ENCODE measurements around the gene RASA2. TPM values are rescaled to one million over a fixed set of nuclear protein-coding genes. Genes with fewer than 3 reads are reported as not detected.

RASA2 gene
- total RNA-seq, 1 experiment from 2014 or later: 17.1 TPM

GRCh38 chr3:141643391-141643790, 156.6 kb downstream of the RASA2 start:
- H2AFZ ChIP-seq: no peak overlapping the region
- H3K9me3 ChIP-seq (ENCODE audit: insufficient read depth, low read depth): no peaks in the 10 kb centered on the region
- H3K9me2 ChIP-seq (ENCODE audit: insufficient read depth): no peaks in the 10 kb centered on the region
- no peaks in the 10 kb centered on the region for H4K20me1 ChIP-seq (ENCODE audit: insufficient read depth)
- H3K27me3 ChIP-seq (ENCODE audit: insufficient read depth, low read depth): no peaks in the 10 kb centered on the region
- no peak overlapping the region for H3K4me3 ChIP-seq
- BruUV-seq (replicated peaks): no TSS peak
- H3K4me2 ChIP-seq: no peak overlapping the region
- H3K27ac ChIP-seq: no peak overlapping the region
- CTCF ChIA-PET: no interaction called here
- no peaks in the 10 kb centered on the region for H3K79me2 ChIP-seq (ENCODE audit: low read depth)
- intact Hi-C loops (cut with micrococcal nuclease; ENCODE audit: unreplicated experiment): no loop called here
- H3K4me1 ChIP-seq (replicated peaks; ENCODE audit: insufficient read depth): no peaks in the 10 kb centered on the region
- TF ChIP-seq EZH2 (IDR thresholded peaks at IDR 0.05; ENCODE audit: low read depth): no peak
- TF ChIP-seq, protein P1, sequence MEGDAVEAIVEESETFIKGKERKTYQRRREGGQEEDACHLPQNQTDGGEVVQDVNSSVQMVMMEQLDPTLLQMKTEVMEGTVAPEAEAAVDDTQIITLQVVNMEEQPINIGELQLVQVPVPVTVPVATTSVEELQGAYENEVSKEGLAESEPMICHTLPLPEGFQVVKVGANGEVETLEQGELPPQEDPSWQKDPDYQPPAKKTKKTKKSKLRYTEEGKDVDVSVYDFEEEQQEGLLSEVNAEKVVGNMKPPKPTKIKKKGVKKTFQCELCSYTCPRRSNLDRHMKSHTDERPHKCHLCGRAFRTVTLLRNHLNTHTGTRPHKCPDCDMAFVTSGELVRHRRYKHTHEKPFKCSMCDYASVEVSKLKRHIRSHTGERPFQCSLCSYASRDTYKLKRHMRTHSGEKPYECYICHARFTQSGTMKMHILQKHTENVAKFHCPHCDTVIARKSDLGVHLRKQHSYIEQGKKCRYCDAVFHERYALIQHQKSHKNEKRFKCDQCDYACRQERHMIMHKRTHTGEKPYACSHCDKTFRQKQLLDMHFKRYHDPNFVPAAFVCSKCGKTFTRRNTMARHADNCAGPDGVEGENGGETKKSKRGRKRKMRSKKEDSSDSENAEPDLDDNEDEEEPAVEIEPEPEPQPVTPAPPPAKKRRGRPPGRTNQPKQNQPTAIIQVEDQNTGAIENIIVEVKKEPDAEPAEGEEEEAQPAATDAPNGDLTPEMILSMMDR (conservative IDR thresholded peaks at IDR 0.05): no peak
- POLR2A ChIA-PET (ENCODE audit: unreplicated experiment): no interaction called here
- DNase-seq: no peak
- H3K36me3 ChIP-seq (ENCODE audit: low read depth): no peaks in the 10 kb centered on the region
- H3F3A ChIP-seq (ENCODE audit: insufficient read depth, low read depth): no peaks in the 10 kb centered on the region

DNA sequence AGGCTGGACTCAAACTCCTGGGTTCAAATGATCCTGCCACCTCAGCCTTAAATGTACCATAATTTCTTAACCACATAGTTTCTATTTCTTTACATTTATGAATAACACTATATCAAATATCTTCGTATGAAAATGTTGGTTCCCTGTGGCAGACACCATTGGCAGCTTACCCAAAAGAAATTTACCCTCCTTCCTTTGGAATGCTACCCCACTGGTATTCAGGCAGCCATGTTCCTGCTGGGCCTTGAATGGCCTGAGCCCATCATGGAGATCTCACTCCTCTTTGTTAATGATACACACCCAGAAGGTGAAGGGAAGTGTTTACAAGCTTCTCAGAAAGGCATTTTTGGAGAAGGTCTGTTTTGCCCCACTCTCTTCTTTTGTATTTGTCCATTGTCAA, 157.0 kb downstream of the RASA2 start:
- intact Hi-C loops (cut with micrococcal nuclease; ENCODE audit: unreplicated experiment): no loop called here
- Histone ChIP-seq H3K27me3 (ENCODE audit: insufficient read depth, low read depth) (no peaks in the 10 kb centered on the region), H3K27ac (no peak overlapping the region), H3K36me3 (ENCODE audit: low read depth) (no peaks in the 10 kb centered on the region), H3K4me3 (no peak overlapping the region), H3F3A (ENCODE audit: insufficient read depth, low read depth) (no peaks in the 10 kb centered on the region), H3K4me1 (replicated peaks; ENCODE audit: insufficient read depth) (no peaks in the 10 kb centered on the region), H3K9me3 (ENCODE audit: insufficient read depth, low read depth) (no peaks in the 10 kb centered on the region), H3K4me2 (no peak overlapping the region), H2AFZ (no peak overlapping the region), H3K9me2 (ENCODE audit: insufficient read depth) (no peaks in the 10 kb centered on the region), H4K20me1 (ENCODE audit: insufficient read depth) (no peaks in the 10 kb centered on the region), H3K79me2 (ENCODE audit: low read depth) (no peaks in the 10 kb centered on the region)
- TF ChIP-seq, protein P1 (conservative IDR thresholded peaks at IDR 0.05): no peak
- TF ChIP-seq EZH2 (IDR thresholded peaks at IDR 0.05; ENCODE audit: low read depth): no peak
- POLR2A ChIA-PET (ENCODE audit: unreplicated experiment): no interaction called here
- BruUV-seq (replicated peaks): no TSS peak
- peak in 1 of 2 experiments; percentile 51 for DNase-seq
- CTCF ChIA-PET: no interaction called here

DNA sequence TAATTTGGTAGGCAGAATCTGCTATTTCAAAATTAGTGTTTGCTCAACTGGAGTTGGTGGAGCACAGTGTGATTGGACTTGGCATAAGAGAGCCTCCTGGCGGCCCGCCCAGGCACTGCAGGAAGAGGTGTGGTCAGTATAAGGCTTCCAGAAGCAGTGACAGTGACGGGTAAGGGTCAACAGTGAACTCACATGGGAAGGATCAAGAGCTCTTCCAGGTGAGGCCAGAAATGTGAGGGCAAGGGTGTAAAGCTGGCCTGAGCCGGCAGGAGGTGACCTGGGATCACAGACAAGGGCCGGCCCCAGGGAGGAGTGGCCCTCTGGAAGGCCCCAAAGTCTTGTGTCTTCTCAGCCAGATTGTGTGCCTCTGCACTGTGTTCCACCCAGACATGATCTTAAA, 158.1 kb downstream of the RASA2 start:
- Histone ChIP-seq H3F3A (ENCODE audit: insufficient read depth, low read depth) (no peaks in the 10 kb centered on the region), H3K27me3 (ENCODE audit: insufficient read depth, low read depth) (no peaks in the 10 kb centered on the region), H3K9me3 (ENCODE audit: insufficient read depth, low read depth) (no peaks in the 10 kb centered on the region), H3K4me1 (replicated peaks; ENCODE audit: insufficient read depth) (no peaks in the 10 kb centered on the region), H2AFZ (no peak overlapping the region), H3K79me2 (ENCODE audit: low read depth) (no peaks in the 10 kb centered on the region), H3K9me2 (ENCODE audit: insufficient read depth) (no peaks in the 10 kb centered on the region), H3K4me2 (no peak overlapping the region), H3K27ac (no peak overlapping the region), H3K4me3 (no peak overlapping the region), H3K36me3 (ENCODE audit: low read depth) (no peaks in the 10 kb centered on the region), H4K20me1 (ENCODE audit: insufficient read depth) (no peaks in the 10 kb centered on the region)
- no TSS peak for BruUV-seq (replicated peaks)
- ChIA-PET POLR2A (ENCODE audit: unreplicated experiment) (no interaction called here), CTCF (no interaction called here)
- intact Hi-C loops (cut with micrococcal nuclease; ENCODE audit: unreplicated experiment): loop anchor here (5.0 kb wide), 1 partner anchor 92 kb away; the partner anchor contains the start of gene RNF7
- TF ChIP-seq EZH2 (IDR thresholded peaks at IDR 0.05; ENCODE audit: low read depth): no peak
- TF ChIP-seq, protein P1 (conservative IDR thresholded peaks at IDR 0.05): peak; percentile 76
- DNase-seq: peak; percentile 37 to 55

Data from PC-9 (cell line).